WERI-Rb-1 (cell line): ENCODE results near the gene ATXN1.

Experiments used
- DNase-seq: peaks from one replicate; pipeline ENCODE4 v3.0.0-alpha.2; 2020
- H3K27ac ChIP-seq: fragments of 250-450 bp; sonication (Bioruptor Pico); 2 replicates; pipeline ENCODE4 v1.5.1; 2020; ENCODE audit warnings: mild to moderate bottlenecking, moderate library complexity
- H3K27me3 ChIP-seq: fragments of 250-450 bp; sonication (Bioruptor Pico); 2 replicates; pipeline ENCODE4 v1.5.1; 2021; ENCODE audit warnings: mild to moderate bottlenecking, low read depth, moderate library complexity; ENCODE audit not compliant: insufficient read depth, severe bottlenecking
- H3K36me3 ChIP-seq: fragments of 250-450 bp; sonication (Bioruptor Pico); 2 replicates; pipeline ENCODE4 v1.5.1; 2020; ENCODE audit warnings: mild to moderate bottlenecking, moderate library complexity
- H3K4me3 ChIP-seq: 2 replicates; pipeline ENCODE4 v1.5.1; 2011; ENCODE audit warnings: low read depth, mild to moderate bottlenecking, control low read depth, low read length
- H3K9me3 ChIP-seq: fragments of 250-450 bp; sonication (Bioruptor Pico); 2 replicates; pipeline ENCODE4 v1.5.1; 2021; ENCODE audit warnings: mild to moderate bottlenecking, moderate library complexity; ENCODE audit not compliant: severe bottlenecking
- TF ChIP-seq, protein P1 (sequence below): IDR thresholded peaks from 2 replicates; pipeline ENCODE4 v1.5.1; 2011; ENCODE audit warnings: low read depth, mild to moderate bottlenecking, control low read depth, inconsistent platforms, low read length

Gene ATXN1

DNA sequence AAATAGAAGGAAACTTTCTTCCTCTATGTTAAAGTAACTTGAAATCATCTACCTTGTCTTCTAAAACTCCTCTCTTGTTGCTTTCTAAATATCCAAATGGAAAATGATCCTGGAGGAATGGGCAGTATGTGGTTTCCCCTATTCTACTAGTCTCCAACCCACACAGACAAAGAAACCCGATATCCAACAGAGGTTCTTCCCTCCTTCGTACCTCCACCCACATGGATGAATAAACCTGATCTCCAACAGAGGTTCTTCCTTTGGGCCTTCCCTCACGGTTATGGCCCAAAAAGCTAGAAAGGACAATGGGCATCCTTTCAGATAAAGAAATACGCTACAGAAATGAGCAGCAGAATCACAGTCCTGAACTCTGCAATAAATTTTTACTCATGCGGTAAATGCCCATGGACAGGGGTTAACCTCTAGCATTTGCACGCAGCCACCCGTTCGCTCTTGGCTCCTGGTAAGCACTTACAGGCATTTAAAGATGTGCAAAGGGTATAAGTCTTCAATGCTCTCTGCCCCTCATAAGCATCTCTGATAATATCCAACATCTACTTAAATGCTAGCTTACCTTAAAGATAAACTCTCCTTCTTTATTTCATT, 392.0 kb downstream of the ATXN1 start:
- no peak overlapping the region for H3K27ac ChIP-seq
- H3K27me3 ChIP-seq = no peaks in the 10 kb centered on the region
- no peaks in the 10 kb centered on the region for H3K36me3 ChIP-seq
- TF ChIP-seq, protein P1, sequence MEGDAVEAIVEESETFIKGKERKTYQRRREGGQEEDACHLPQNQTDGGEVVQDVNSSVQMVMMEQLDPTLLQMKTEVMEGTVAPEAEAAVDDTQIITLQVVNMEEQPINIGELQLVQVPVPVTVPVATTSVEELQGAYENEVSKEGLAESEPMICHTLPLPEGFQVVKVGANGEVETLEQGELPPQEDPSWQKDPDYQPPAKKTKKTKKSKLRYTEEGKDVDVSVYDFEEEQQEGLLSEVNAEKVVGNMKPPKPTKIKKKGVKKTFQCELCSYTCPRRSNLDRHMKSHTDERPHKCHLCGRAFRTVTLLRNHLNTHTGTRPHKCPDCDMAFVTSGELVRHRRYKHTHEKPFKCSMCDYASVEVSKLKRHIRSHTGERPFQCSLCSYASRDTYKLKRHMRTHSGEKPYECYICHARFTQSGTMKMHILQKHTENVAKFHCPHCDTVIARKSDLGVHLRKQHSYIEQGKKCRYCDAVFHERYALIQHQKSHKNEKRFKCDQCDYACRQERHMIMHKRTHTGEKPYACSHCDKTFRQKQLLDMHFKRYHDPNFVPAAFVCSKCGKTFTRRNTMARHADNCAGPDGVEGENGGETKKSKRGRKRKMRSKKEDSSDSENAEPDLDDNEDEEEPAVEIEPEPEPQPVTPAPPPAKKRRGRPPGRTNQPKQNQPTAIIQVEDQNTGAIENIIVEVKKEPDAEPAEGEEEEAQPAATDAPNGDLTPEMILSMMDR = no peak
- no peak for DNase-seq
- H3K9me3 ChIP-seq = no peaks in the 10 kb centered on the region
- H3K4me3 ChIP-seq = no peak overlapping the region

DNA sequence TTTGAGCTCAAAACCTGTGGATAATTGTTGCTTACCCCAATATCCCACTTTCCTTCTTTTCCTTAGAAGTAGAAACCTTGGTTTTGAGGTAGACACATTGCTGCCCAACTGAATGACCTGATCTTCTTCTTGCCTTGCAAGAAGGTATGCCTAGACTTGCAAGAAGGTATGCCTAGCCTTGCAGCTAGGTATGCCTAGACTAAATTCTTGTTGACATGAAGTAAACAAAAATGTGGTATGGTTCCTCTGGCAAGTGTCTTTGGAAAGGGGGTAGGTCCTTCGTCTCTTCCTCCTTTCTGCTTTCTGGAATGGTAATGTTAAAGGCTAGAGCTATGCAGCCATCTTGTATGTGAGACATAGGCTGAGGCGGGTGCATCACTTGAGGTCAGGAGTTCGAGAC, 393.7 kb downstream of the ATXN1 start:
- TF ChIP-seq, protein P1 = no peak
- DNase-seq = no peak
- no peaks in the 10 kb centered on the region for H3K36me3 ChIP-seq
- H3K9me3 ChIP-seq = no peaks in the 10 kb centered on the region
- no peak overlapping the region for H3K4me3 ChIP-seq
- H3K27ac ChIP-seq = no peak overlapping the region
- no peaks in the 10 kb centered on the region for H3K27me3 ChIP-seq

DNA sequence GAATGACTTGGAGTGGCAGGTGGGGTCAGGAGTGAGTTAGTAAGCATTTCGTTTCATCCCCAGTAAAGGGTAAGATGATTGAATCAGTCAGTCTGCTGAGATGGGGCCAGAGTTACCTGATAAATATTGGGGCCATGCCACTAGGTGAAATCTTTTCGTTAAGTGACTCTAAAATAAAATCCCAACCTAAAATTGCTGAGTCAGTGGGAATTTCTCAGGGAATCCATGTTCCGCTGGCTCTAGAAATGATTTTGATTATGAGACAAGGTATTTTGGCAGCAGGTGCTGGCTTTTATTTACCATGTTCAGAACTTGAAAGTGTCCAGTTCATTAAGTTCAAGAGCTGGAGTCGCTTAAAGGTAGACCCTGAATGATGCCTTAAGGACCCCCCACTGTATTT, 397.5 kb downstream of the ATXN1 start:
- no peak for DNase-seq
- TF ChIP-seq, protein P1 = no peak
- Histone ChIP-seq H3K27ac (no peak overlapping the region), H3K27me3 (no peaks in the 10 kb centered on the region), H3K9me3 (no peaks in the 10 kb centered on the region), H3K4me3 (no peak overlapping the region), H3K36me3 (no peaks in the 10 kb centered on the region)

DNA sequence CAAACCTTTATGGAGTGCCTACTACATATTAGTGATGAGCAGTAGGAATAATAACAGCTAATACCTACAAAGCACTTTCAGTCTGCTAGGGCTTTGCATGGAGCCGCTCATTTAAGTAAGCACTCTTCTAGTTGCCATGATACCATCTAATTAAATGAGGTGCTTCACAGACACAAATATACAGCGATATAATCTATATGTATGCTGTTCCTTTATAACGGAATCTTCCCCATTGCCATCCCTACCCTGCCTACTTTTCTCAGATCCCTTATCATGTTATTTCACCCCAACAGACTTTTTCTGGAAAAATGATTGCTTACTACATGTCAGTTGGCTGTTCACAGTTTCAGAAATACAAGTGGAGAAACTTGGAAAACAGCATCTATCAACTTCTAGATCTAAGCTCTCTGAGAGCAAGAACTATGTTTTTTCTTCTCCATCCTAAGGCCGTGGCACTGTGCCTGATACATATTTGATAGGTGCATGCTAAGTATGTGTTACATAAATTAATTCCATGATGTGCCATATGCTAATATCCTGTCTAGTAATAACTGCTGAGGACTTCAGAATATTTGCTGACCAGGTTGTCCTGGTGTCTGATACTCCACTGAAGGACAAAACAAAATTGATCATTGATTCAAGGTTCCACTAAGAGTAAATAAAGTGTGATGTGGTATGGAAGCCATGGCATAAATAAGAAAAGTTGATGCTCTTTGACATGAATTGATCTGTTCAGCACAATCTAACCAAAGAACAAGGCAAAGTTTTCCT, 398.3 kb downstream of the ATXN1 start:
- H3K9me3 ChIP-seq = no peaks in the 10 kb centered on the region
- no peak for DNase-seq
- no peak overlapping the region for H3K27ac ChIP-seq
- TF ChIP-seq, protein P1 = no peak
- no peaks in the 10 kb centered on the region for H3K36me3 ChIP-seq
- H3K4me3 ChIP-seq = no peak overlapping the region
- H3K27me3 ChIP-seq = no peaks in the 10 kb centered on the region

DNA sequence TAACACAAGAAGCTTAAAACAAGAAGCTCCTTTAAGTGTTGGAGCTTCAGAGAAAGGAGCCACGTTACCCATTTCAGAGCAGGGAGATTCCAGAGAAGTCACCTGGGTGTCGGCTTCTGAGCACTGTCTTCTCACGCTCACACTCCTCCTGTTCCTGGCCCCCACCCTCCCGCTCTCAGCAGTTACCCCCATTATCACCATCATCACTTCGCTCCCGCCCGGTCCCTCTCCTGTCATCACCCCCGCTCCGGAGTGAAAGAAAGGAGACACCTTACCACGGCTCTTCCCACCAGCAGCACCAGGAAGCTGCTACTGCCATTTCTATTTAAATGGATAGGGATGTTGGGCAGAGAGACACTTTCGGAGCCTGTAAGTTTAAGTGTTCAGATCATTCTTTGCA, 399.0 kb downstream of the ATXN1 start:
- no peak overlapping the region for H3K4me3 ChIP-seq
- DNase-seq = no peak
- no peaks in the 10 kb centered on the region for H3K27me3 ChIP-seq
- H3K9me3 ChIP-seq = no peaks in the 10 kb centered on the region
- H3K36me3 ChIP-seq = no peaks in the 10 kb centered on the region
- TF ChIP-seq, protein P1 = no peak
- H3K27ac ChIP-seq = no peak overlapping the region
